Measurements from ENCODE around the gene SLC25A34.

GRCh38 chr1:15727021-15727420 is 9.0 kb upstream of the SLC25A34 start:
- TF ChIP-seq, protein P1, sequence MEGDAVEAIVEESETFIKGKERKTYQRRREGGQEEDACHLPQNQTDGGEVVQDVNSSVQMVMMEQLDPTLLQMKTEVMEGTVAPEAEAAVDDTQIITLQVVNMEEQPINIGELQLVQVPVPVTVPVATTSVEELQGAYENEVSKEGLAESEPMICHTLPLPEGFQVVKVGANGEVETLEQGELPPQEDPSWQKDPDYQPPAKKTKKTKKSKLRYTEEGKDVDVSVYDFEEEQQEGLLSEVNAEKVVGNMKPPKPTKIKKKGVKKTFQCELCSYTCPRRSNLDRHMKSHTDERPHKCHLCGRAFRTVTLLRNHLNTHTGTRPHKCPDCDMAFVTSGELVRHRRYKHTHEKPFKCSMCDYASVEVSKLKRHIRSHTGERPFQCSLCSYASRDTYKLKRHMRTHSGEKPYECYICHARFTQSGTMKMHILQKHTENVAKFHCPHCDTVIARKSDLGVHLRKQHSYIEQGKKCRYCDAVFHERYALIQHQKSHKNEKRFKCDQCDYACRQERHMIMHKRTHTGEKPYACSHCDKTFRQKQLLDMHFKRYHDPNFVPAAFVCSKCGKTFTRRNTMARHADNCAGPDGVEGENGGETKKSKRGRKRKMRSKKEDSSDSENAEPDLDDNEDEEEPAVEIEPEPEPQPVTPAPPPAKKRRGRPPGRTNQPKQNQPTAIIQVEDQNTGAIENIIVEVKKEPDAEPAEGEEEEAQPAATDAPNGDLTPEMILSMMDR (IDR thresholded peaks at IDR 0.05; ENCODE audit: low read depth, low read length, poor library complexity, severe bottlenecking), result no peak
- no peak for TF ChIP-seq EZH2phosphoT487 (IDR thresholded peaks at IDR 0.05; ENCODE audit: borderline replicate concordance, low read length)

Data from DOHH2 (cell line).